Ovary (tissue), 3 donors: ENCODE data around the gene TMEM63C.

Experiments used
- POLR2A ChIP-seq: fragments of 450-650 bp; IDR thresholded peaks from one replicate; pipeline ENCODE4 v1.6.1; 2017; ENCODE audit warnings: antibody characterized with exemption, mild to moderate bottlenecking, moderate library complexity
- TF ChIP-seq, protein P1 (sequence below), 3 donors: fragments of 450-650 bp in 2 of 3; fragments of 200-600 bp in 1 of 3; IDR thresholded peaks; one replicate each; pipeline versions ENCODE4 v1.5.1 to v1.8.0; 2016 to 2022; ENCODE audit warnings: antibody characterized with exemption in 3 of 3, mild to moderate bottlenecking in 1 of 3
- donor health status: DM: no; HTN: no; CAD: no.

DNA sequence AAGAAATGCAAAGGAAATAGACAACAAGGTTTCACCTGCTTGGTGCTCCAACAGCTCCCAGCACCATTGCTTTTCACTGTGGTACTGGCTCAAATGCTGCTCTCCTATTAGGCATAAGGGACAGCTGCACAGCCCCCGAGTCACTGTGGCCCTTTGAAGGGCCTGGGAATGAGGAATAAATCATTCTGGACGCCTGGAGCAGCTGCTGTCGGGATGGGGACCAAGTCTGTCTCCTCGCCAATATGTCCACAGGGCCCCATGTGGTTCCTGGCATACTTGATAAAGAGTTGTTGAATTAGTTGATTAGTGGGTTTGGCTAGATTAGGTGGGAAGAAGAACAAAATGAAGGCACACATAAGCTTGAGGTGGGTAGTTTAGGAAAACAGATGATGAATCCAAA is 102.5 kb downstream of the TMEM63C start:
- no peak for TF ChIP-seq POLR2A
- TF ChIP-seq, protein P1, sequence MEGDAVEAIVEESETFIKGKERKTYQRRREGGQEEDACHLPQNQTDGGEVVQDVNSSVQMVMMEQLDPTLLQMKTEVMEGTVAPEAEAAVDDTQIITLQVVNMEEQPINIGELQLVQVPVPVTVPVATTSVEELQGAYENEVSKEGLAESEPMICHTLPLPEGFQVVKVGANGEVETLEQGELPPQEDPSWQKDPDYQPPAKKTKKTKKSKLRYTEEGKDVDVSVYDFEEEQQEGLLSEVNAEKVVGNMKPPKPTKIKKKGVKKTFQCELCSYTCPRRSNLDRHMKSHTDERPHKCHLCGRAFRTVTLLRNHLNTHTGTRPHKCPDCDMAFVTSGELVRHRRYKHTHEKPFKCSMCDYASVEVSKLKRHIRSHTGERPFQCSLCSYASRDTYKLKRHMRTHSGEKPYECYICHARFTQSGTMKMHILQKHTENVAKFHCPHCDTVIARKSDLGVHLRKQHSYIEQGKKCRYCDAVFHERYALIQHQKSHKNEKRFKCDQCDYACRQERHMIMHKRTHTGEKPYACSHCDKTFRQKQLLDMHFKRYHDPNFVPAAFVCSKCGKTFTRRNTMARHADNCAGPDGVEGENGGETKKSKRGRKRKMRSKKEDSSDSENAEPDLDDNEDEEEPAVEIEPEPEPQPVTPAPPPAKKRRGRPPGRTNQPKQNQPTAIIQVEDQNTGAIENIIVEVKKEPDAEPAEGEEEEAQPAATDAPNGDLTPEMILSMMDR (IDR thresholded peaks at IDR 0.05), result no peak
